ENCODE data around the gene MRPL27. TPM values are rescaled to one million over a fixed set of nuclear protein-coding genes. Genes with fewer than 3 reads are reported as not detected.

Gene MRPL27
- total RNA-seq, 1 donor from 2014 or later, result 77.2 TPM

DNA sequence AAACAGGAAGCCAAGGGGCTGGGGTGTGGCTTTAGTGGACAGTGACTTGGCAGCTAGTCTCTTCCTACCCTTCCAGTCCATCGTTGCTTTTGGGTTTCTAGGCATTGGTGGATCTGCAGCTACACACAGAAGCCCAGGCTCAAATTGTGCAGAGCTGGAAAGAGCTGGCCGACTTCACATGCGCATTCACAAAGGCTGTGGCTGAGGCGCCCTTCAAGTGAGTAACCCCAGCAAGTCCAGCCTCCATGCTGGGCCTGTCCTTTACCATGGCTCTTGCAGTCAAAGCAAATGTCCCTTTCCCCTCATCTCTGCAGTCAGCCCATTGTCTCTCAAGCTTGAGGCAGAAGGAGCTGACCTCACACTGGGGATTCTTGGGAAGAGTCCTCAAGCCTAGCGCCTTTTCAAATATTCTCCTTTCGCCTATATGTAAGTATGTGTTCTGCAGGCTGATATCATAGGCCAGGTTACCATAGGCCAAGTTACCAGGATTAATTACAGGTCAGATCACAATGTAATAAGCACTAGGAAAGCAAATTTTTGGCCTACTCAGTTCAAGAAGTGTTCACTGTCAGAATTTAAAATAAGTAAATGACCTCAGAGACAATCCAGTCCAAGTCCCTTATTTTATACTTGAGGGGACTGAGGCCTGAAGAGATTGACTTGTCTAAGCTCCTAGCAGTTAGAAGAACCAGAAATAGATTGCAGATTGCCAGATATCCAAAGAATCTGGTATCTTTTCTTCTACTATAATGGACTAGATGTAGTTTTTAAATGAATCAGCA, 6.6 kb upstream of the MRPL27 start:
- Mint-ChIP-seq H3K27me3 (ENCODE audit: unreplicated experiment) (peaks cover 4% of the 10 kb centered on the region), H3K27ac (ENCODE audit: unreplicated experiment) (no peak overlapping the region), H3K9me3 (ENCODE audit: unreplicated experiment) (peaks cover 1% of the 10 kb centered on the region), H3K4me1 (ENCODE audit: low read depth, unreplicated experiment) (no peaks in the 10 kb centered on the region), H3K4me3 (ENCODE audit: unreplicated experiment) (no peak overlapping the region), H3K36me3 (ENCODE audit: unreplicated experiment) (peaks cover 4% of the 10 kb centered on the region)
- no peak for DNase-seq
- TF ChIP-seq, protein P1, sequence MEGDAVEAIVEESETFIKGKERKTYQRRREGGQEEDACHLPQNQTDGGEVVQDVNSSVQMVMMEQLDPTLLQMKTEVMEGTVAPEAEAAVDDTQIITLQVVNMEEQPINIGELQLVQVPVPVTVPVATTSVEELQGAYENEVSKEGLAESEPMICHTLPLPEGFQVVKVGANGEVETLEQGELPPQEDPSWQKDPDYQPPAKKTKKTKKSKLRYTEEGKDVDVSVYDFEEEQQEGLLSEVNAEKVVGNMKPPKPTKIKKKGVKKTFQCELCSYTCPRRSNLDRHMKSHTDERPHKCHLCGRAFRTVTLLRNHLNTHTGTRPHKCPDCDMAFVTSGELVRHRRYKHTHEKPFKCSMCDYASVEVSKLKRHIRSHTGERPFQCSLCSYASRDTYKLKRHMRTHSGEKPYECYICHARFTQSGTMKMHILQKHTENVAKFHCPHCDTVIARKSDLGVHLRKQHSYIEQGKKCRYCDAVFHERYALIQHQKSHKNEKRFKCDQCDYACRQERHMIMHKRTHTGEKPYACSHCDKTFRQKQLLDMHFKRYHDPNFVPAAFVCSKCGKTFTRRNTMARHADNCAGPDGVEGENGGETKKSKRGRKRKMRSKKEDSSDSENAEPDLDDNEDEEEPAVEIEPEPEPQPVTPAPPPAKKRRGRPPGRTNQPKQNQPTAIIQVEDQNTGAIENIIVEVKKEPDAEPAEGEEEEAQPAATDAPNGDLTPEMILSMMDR (IDR thresholded peaks at IDR 0.05; ENCODE audit: partially characterized antibody, unreplicated experiment), result no peak

GRCh38 chr17:50375858-50376538, 3.0 kb upstream of the MRPL27 start:
- Mint-ChIP-seq H3K27me3 (ENCODE audit: unreplicated experiment) (peaks cover 9% of the 10 kb centered on the region), H3K27ac (ENCODE audit: unreplicated experiment) (no peak overlapping the region), H3K4me3 (ENCODE audit: unreplicated experiment) (no peak overlapping the region), H3K36me3 (ENCODE audit: unreplicated experiment) (no peaks in the 10 kb centered on the region), H3K4me1 (ENCODE audit: low read depth, unreplicated experiment) (peaks cover 12% of the 10 kb centered on the region), H3K9me3 (ENCODE audit: unreplicated experiment) (peaks cover 10% of the 10 kb centered on the region)
- TF ChIP-seq, protein P1 (IDR thresholded peaks at IDR 0.05; ENCODE audit: partially characterized antibody, unreplicated experiment), result no peak
- DNase-seq, result no peak

GRCh38 chr17:50373705-50374104, 721 bp upstream of the MRPL27 start:
- Mint-ChIP-seq H3K4me1 (ENCODE audit: low read depth, unreplicated experiment) (peaks cover 12% of the 10 kb centered on the region), H3K9me3 (ENCODE audit: unreplicated experiment) (peaks cover 10% of the 10 kb centered on the region), H3K36me3 (ENCODE audit: unreplicated experiment) (no peaks in the 10 kb centered on the region), H3K27ac (ENCODE audit: unreplicated experiment) (no peak overlapping the region), H3K27me3 (ENCODE audit: unreplicated experiment) (peaks cover 7% of the 10 kb centered on the region), H3K4me3 (ENCODE audit: unreplicated experiment) (peak overlapping the region; percentile 100)
- TF ChIP-seq, protein P1 (IDR thresholded peaks at IDR 0.05; ENCODE audit: partially characterized antibody, unreplicated experiment), result no peak
- DNase-seq, result no peak

DNA sequence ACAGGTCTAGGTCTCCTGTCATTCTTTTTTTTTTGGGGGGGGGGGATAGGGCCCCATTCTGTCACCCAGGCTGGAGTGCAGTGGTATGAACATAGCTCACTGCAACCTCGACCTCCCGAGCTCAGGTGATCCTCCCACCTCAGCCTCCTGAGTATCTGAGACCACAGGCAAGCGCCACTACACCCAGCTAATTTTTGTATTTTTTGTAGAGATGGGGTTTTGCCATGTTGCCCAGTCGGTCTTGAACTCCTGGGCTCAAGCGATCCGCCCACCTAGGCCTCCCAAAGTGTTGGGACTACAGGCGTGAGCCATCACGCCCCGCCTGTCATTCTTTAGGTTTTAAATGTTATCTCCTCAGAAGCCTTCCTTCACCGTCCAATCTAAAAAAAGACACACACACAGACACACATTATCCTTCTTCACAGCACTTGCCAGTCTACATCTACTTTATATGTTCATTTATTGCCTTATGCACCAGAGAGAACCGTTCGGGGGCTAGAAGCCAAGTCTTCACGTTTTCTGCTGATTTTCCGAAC, 694 bp downstream of the MRPL27 start:
- H3K4me1 Mint-ChIP-seq (ENCODE audit: low read depth, unreplicated experiment), result peaks cover 12% of the 10 kb centered on the region

More for the DNA sequence above, 694 bp downstream of the MRPL27 start:
- H3K27me3 Mint-ChIP-seq (ENCODE audit: unreplicated experiment), result peaks cover 5% of the 10 kb centered on the region
- DNase-seq, result no peak
- H3K4me3 Mint-ChIP-seq (ENCODE audit: unreplicated experiment), result peak overlapping the region; percentile 100
- H3K36me3 Mint-ChIP-seq (ENCODE audit: unreplicated experiment), result no peaks in the 10 kb centered on the region
- peaks cover 8% of the 10 kb centered on the region for H3K9me3 Mint-ChIP-seq (ENCODE audit: unreplicated experiment)
- TF ChIP-seq, protein P1 (IDR thresholded peaks at IDR 0.05; ENCODE audit: partially characterized antibody, unreplicated experiment), result no peak
- H3K27ac Mint-ChIP-seq (ENCODE audit: unreplicated experiment), result peak overlapping the region; percentile 99
